ENCODE results near the gene FGFR1OP2.

FGFR1OP2 gene

GRCh38 chr12:27003421-27004381, 65.4 kb downstream of the FGFR1OP2 start (continued):
- TF ChIP-seq ZBTB17 (tag by site-specific recombination; IDR thresholded peaks at IDR 0.05): peak; percentile 80
- TF ChIP-seq ZFHX2 (tag by site-specific recombination; conservative IDR thresholded peaks at IDR 0.05): peak; percentile 37; the same call in 1 of the 2 replicates
- peak; percentile 94 for TF ChIP-seq ZSCAN30 (tag by site-specific recombination; IDR thresholded peaks at IDR 0.05)
- peak; percentile 23 for TF ChIP-seq ZBTB26 (tag by site-specific recombination; optimal IDR thresholded peaks at IDR 0.05)
- TF ChIP-seq ZNF26 (tag by site-specific recombination; IDR thresholded peaks at IDR 0.05): no peak
- no peak for TF ChIP-seq ZNF341 (tag by site-specific recombination; IDR thresholded peaks at IDR 0.05; ENCODE audit: low read depth)
- TF ChIP-seq SALL2 (tag by site-specific recombination; IDR thresholded peaks at IDR 0.05; ENCODE audit: borderline replicate concordance): no peak
- peak; percentile 64 for TF ChIP-seq ZNF10 (tag by site-specific recombination; IDR thresholded peaks at IDR 0.05)
- TF ChIP-seq BCL11A (tag by site-specific recombination; IDR thresholded peaks at IDR 0.05; ENCODE audit: low read depth): peak; percentile 94

- POLR2A ChIA-PET: no interaction called here
- CTCF ChIA-PET: interaction anchor here (1.0 kb wide), 1 partner anchor 9 kb away, joined by 6 read pairs; the partner anchor contains the start of gene TM7SF3
- H3K27ac ChIP-seq (ENCODE audit: extremely low read depth, low read depth, low read length): no peak overlapping the region
- TF ChIP-seq ZNF530 (tag by site-specific recombination; IDR thresholded peaks at IDR 0.05; ENCODE audit: low read depth) (no peak), ZFP69B (tag by site-specific recombination; IDR thresholded peaks at IDR 0.05) (no peak), ZNF48 (tag by site-specific recombination; IDR thresholded peaks at IDR 0.05) (no peak), ZNF664 (tag by site-specific recombination; IDR thresholded peaks at IDR 0.05) (no peak), ZEB2 (tag by site-specific recombination; IDR thresholded peaks at IDR 0.05) (no peak), ZNF521 (tag by site-specific recombination; IDR thresholded peaks at IDR 0.05) (no peak), ZNF362 (tag by site-specific recombination; IDR thresholded peaks at IDR 0.05) (no peak), ZNF510 (tag by site-specific recombination; IDR thresholded peaks at IDR 0.05; ENCODE audit: insufficient replicate concordance) (no peak), ZNF175 (tag by site-specific recombination; IDR thresholded peaks at IDR 0.05) (no peak), ZNF24 (tag by site-specific recombination; IDR thresholded peaks at IDR 0.05) (no peak), ZNF658 (tag by site-specific recombination; IDR thresholded peaks at IDR 0.05) (no peak), ZFHX2 (tag by site-specific recombination; conservative IDR thresholded peaks at IDR 0.05) (no peak), CTCF (tag by site-specific recombination; IDR thresholded peaks at IDR 0.05) (no peak)
- peaks cover 6 to 7% of the 10 kb centered on the region in 2 experiments for H3K36me3 ChIP-seq (ENCODE audit: control insufficient read depth in 2 of 2, insufficient read depth in 1 of 2, low read length in 2 of 2)
- H3K9me3 ChIP-seq (ENCODE audit: control insufficient read depth, insufficient read depth, low read depth, low read length): no peaks in the 10 kb centered on the region
- peaks cover 16% of the 10 kb centered on the region; the same call in 1 of the 2 replicates for H3K4me1 ChIP-seq (ENCODE audit: control insufficient read depth, insufficient read depth, low read length)
- no peak overlapping the region for H3K4me3 ChIP-seq (ENCODE audit: low read depth, low read length)
Observed at GRCh38 chr12:27005495-27005894, 67.2 kb downstream of the FGFR1OP2 start.
